SK-N-SH treated with all-trans-retinoic acid at 6 μM for 48 hours (cell line): ENCODE data around the gene C16orf96.

Source experiments
- ATAC-seq: fragments of 200-7000 bp; cut with Tn5 transposase; 3 replicates; pipeline ENCODE4 v1.9.1; 2020; ENCODE audit warnings: mild to moderate bottlenecking, moderate library complexity
- ARNTL ChIP-seq: fragments of 450-650 bp; formaldehyde crosslinking; IDR thresholded peaks from 2 replicates; pipeline ENCODE4 v1.5.0; 2020; ENCODE audit warnings: low read depth, mild to moderate bottlenecking, moderate library complexity, borderline replicate concordance
- BACH2 ChIP-seq: fragments of 250-450 bp; sonication (Bioruptor Pico); IDR thresholded peaks from 2 replicates; pipeline ENCODE4 v1.9.0; 2021; ENCODE audit warnings: mild to moderate bottlenecking, borderline replicate concordance
- CSDC2 ChIP-seq: fragments of 250-450 bp; sonication (Bioruptor Pico); IDR thresholded peaks from 2 replicates; pipeline ENCODE4 v1.5.0; 2020; ENCODE audit warnings: mild to moderate bottlenecking, moderate library complexity
- CSRNP3 ChIP-seq: fragments of 250-450 bp; sonication (Bioruptor Pico); IDR thresholded peaks from 2 replicates; pipeline ENCODE4 v1.5.1; 2021; ENCODE audit warnings: mild to moderate bottlenecking, moderate library complexity
- ESRRG ChIP-seq: fragments of 250-450 bp; sonication (Bioruptor Pico); IDR thresholded peaks from 2 replicates; pipeline ENCODE4 v1.6.1; 2021; ENCODE audit warnings: mild to moderate bottlenecking
- GLIS3 ChIP-seq: fragments of 250-450 bp; sonication (Bioruptor Pico); IDR thresholded peaks from 2 replicates; pipeline ENCODE4 v1.5.0; 2020; ENCODE audit warnings: mild to moderate bottlenecking, moderate library complexity
- OSR1 ChIP-seq: fragments of 250-450 bp; sonication (Bioruptor Pico); IDR thresholded peaks from 2 replicates; pipeline ENCODE4 v1.8.0; 2022; ENCODE audit warnings: moderate library complexity, mild to moderate bottlenecking, inconsistent platforms
- PATZ1 ChIP-seq: fragments of 250-450 bp; sonication (Bioruptor Pico); IDR thresholded peaks from 2 replicates; pipeline ENCODE4 v1.8.0; 2020; ENCODE audit warnings: mild to moderate bottlenecking, moderate library complexity, borderline replicate concordance
- POU6F1 ChIP-seq: fragments of 250-450 bp; sonication (Bioruptor Pico); IDR thresholded peaks from 2 replicates; pipeline ENCODE4 v1.8.0; 2021; ENCODE audit warnings: low read depth, mild to moderate bottlenecking, moderate library complexity, borderline replicate concordance
- PPARA ChIP-seq: fragments of 250-450 bp; sonication (Bioruptor Pico); IDR thresholded peaks from 2 replicates; pipeline ENCODE4 v1.5.0; 2020; ENCODE audit warnings: mild to moderate bottlenecking, borderline replicate concordance
- SNAI2 ChIP-seq: fragments of 250-450 bp; sonication (Bioruptor Pico); IDR thresholded peaks from 2 replicates; pipeline ENCODE4 v1.5.0; 2020; ENCODE audit warnings: mild to moderate bottlenecking, moderate library complexity
- TCF4 ChIP-seq: fragments of 250-450 bp; sonication (Bioruptor Pico); IDR thresholded peaks from 2 replicates; pipeline ENCODE4 v1.8.0; 2021; ENCODE audit warnings: mild to moderate bottlenecking, moderate library complexity, borderline replicate concordance
- TOX ChIP-seq: fragments of 250-450 bp; sonication (Bioruptor Pico); IDR thresholded peaks from 2 replicates; pipeline ENCODE4 v1.8.0; 2021; ENCODE audit warnings: mild to moderate bottlenecking, moderate library complexity, borderline replicate concordance
- TSHZ2 ChIP-seq: fragments of 250-450 bp; sonication (Bioruptor Pico); IDR thresholded peaks from 2 replicates; pipeline ENCODE4 v1.5.0; 2020; ENCODE audit warnings: mild to moderate bottlenecking, moderate library complexity
- ZC3H10 ChIP-seq: fragments of 250-450 bp; sonication (Bioruptor Pico); IDR thresholded peaks from 2 replicates; pipeline ENCODE4 v1.5.1; 2021; ENCODE audit warnings: mild to moderate bottlenecking, moderate library complexity
- ZFP3 ChIP-seq: fragments of 250-450 bp; sonication (Bioruptor Pico); IDR thresholded peaks from 2 replicates; pipeline ENCODE4 v1.5.0; 2020; ENCODE audit warnings: mild to moderate bottlenecking, moderate library complexity
- ZNF565 ChIP-seq: fragments of 450-650 bp; formaldehyde crosslinking; conservative IDR thresholded peaks from 2 replicates; pipeline ENCODE4 v1.5.0; 2020; ENCODE audit warnings: low read depth, mild to moderate bottlenecking, moderate library complexity
- ZNF70 ChIP-seq: fragments of 450-650 bp; formaldehyde crosslinking; IDR thresholded peaks from 2 replicates; pipeline ENCODE4 v1.5.0; 2020; ENCODE audit warnings: mild to moderate bottlenecking, moderate library complexity
- ZNF8 ChIP-seq: fragments of 450-650 bp; formaldehyde crosslinking; IDR thresholded peaks from 2 replicates; pipeline ENCODE4 v1.5.0; 2020; ENCODE audit warnings: mild to moderate bottlenecking, moderate library complexity

The C16orf96 gene

GRCh38 chr16:4640572-4641305 lies 84.6 kb downstream of the C16orf96 start:
- TF ChIP-seq PPARA (CRISPR knock-in tag), result no peak
- TF ChIP-seq GLIS3 (CRISPR knock-in tag), result no peak
- TF ChIP-seq TOX (CRISPR knock-in tag), result no peak
- no peak for TF ChIP-seq POU6F1 (CRISPR knock-in tag)
- no peak for TF ChIP-seq ZC3H10 (CRISPR knock-in tag)
- no peak for TF ChIP-seq ESRRG
- no peak for TF ChIP-seq TSHZ2 (CRISPR knock-in tag)
- no peak for TF ChIP-seq ZNF8 (CRISPR knock-in tag)
- TF ChIP-seq SNAI2 (CRISPR knock-in tag), result no peak
- TF ChIP-seq PATZ1, result no peak
- no peak for TF ChIP-seq OSR1 (CRISPR knock-in tag)
- TF ChIP-seq ZNF565 (CRISPR knock-in tag), result no peak
- TF ChIP-seq CSDC2 (CRISPR knock-in tag), result no peak
- no peak for ATAC-seq

GRCh38 chr16:4641306-4641687 lies 85.2 kb downstream of the C16orf96 start:
- no peak for ATAC-seq
- TF ChIP-seq ESRRG (no peak), POU6F1 (CRISPR knock-in tag) (no peak), BACH2 (no peak), GLIS3 (CRISPR knock-in tag) (no peak), OSR1 (CRISPR knock-in tag) (no peak), ZNF565 (CRISPR knock-in tag) (no peak), TOX (CRISPR knock-in tag) (no peak), SNAI2 (CRISPR knock-in tag) (no peak), CSRNP3 (CRISPR knock-in tag) (no peak), ARNTL (no peak), CSDC2 (CRISPR knock-in tag) (no peak), TCF4 (no peak)

- ATAC-seq, result no peak
- TF ChIP-seq ZNF70 (CRISPR knock-in tag) (no peak), BACH2 (no peak), ZFP3 (CRISPR knock-in tag) (no peak)
Measured at GRCh38 chr16:4641895-4642294, 85.8 kb downstream of the C16orf96 start.
